HEK293T (cell line): Measurements from ENCODE around the gene LRRTM4.

ENCODE experiments used
- BHLHE40 ChIP-seq: fragments of 450-650 bp; IDR thresholded peaks from 2 replicates; pipeline ENCODE4 v1.6.1; 2016; ENCODE audit warnings: mild to moderate bottlenecking, moderate library complexity, borderline replicate concordance
- CTBP1 ChIP-seq: fragments of 450-650 bp; IDR thresholded peaks from 2 replicates; pipeline ENCODE4 v1.6.1; 2016; ENCODE audit warnings: borderline replicate concordance
- ELF4 ChIP-seq: fragments of 450-650 bp; IDR thresholded peaks from 2 replicates; pipeline ENCODE4 v1.6.1; 2017; ENCODE audit warnings: antibody characterized with exemption
- FOXA1 ChIP-seq: fragments of 450-650 bp; IDR thresholded peaks from 2 replicates; pipeline ENCODE4 v1.6.1; 2016; ENCODE audit warnings: mild to moderate bottlenecking
- FOXK2 ChIP-seq: fragments of 450-650 bp; IDR thresholded peaks from 2 replicates; pipeline ENCODE4 v1.6.1; 2016; ENCODE audit warnings: mild to moderate bottlenecking
- FOXM1 ChIP-seq: fragments of 450-650 bp; IDR thresholded peaks from 2 replicates; pipeline ENCODE4 v1.6.1; 2017; ENCODE audit warnings: mild to moderate bottlenecking, borderline replicate concordance
- HDGF ChIP-seq: fragments of 450-650 bp; IDR thresholded peaks from 2 replicates; pipeline ENCODE4 v1.6.1; 2017; ENCODE audit warnings: antibody characterized with exemption, borderline replicate concordance
- L3MBTL2 ChIP-seq: fragments of 450-650 bp; conservative IDR thresholded peaks from 2 replicates; pipeline ENCODE4 v1.6.1; 2016; ENCODE audit warnings: mild to moderate bottlenecking
- LEF1 ChIP-seq: fragments of 450-650 bp; IDR thresholded peaks from 2 replicates; pipeline ENCODE4 v1.6.1; 2017; ENCODE audit warnings: mild to moderate bottlenecking, borderline replicate concordance
- NFRKB ChIP-seq: fragments of 450-650 bp; IDR thresholded peaks from 2 replicates; pipeline ENCODE4 v1.6.1; 2016; ENCODE audit warnings: mild to moderate bottlenecking, moderate library complexity
- SP1 ChIP-seq: fragments of 450-650 bp; IDR thresholded peaks from 2 replicates; pipeline ENCODE4 v1.6.1; 2017
- SUZ12 ChIP-seq: fragments of 450-650 bp; IDR thresholded peaks from 2 replicates; pipeline ENCODE4 v1.6.1; 2016; ENCODE audit warnings: mild to moderate bottlenecking
- TARDBP ChIP-seq: fragments of 450-650 bp; IDR thresholded peaks from 2 replicates; pipeline ENCODE4 v1.6.1; 2016

DNA sequence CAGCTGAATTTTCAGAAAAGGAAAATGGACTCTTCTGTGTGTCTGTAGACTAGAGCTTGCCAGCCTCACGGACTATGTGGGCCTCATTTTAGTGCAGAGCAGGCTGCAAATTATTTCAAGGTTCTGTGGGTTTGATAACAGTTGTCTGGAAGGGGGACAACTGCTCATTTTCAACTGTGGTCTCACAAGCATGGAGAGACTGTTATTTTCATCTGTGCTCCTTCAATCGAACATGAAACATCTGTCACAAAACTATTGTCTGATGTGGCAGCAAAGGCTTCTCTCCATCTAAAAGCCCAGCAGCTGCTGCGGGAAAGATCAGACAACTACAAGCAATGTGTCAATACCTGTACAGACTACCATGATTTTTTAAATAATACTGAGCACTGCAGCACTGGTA lies 211.8 kb downstream of the LRRTM4 start:
- no peak for TF ChIP-seq CTBP1
- TF ChIP-seq L3MBTL2: no peak
- no peak for TF ChIP-seq ELF4
- TF ChIP-seq HDGF: no peak
- TF ChIP-seq FOXM1: no peak
- no peak for TF ChIP-seq SP1
- no peak for TF ChIP-seq BHLHE40
- TF ChIP-seq SUZ12: no peak
- TF ChIP-seq FOXK2: no peak
- no peak for TF ChIP-seq NFRKB
- no peak for TF ChIP-seq LEF1
- TF ChIP-seq FOXA1: no peak
- TF ChIP-seq TARDBP: no peak
